Fibroblast of skin of right quadriceps (primary cell): ENCODE measurements around the gene TMCC3.
A peak's percentile ranks its signal among the peaks of the same experiment; 100 is the strongest.

Source experiments
- DNase-seq: peaks from one replicate; pipeline ENCODE4 v3.0.0-alpha.2; 2013

Gene TMCC3

DNA sequence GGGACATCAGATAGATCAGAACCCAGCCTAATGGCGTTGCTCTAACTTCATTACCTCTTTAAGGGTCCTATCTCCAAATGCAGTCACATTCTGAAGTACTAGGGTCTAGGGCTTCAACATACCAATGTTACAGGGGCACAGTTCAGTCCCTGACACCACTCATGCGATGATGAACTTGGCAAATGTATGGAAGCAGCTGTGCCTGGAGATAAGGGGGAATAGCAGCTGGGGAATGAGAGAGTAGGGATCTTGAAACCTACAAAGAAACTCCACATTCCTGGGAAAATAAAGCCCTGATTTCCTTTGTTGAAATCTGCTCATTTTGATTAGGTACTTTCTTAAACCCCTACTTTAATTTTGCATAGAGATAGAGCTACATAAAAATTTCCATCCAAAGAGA lies 20.5 kb upstream of the TMCC3 start:
- no peak for DNase-seq

GRCh38 chr12:94670075-94670474 lies 19.7 kb upstream of the TMCC3 start:
- DNase-seq: no peak

GRCh38 chr12:94667031-94667540 lies 16.7 kb upstream of the TMCC3 start:
- DNase-seq: no peak

- no peak for DNase-seq
Measured at GRCh38 chr12:94666158-94666557, 15.8 kb upstream of the TMCC3 start.

DNA sequence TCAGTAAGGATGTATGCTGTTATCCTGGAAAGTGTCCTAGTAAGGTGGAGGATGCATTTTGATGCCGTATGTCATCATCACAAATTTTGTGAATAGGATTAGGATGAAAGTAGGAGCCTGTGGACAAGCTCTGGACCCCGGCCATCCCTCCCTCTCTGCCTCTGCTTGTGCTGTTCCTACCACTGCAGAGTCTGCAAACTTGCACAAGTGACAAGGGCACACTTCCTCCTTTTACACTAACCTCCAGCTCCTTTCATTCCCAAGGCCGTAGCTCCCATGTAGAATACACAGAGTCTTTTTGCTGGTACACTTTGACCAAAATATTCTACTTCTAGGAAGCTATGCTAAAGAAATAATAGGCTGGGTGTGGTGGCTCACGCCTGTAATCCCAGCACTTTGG lies 13.3 kb upstream of the TMCC3 start:
- DNase-seq: no peak

DNA sequence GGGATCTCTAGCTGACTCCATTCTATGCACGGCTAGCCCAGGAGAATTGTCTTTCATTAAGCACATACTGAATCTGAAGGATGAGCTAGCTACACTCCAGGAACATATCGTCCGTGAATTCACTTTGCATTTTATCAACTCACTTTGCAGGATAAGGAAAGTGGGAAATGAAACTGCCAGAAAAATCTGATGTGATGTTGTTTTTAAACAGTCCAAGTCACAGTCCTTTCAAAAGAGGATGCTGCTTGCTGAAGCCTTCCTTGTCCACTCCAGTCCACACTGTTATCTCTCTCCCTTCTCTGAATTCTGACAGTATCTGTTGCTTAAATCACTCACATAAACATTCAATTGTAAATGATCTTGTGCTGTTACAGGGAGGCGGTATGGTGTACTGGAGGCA lies 12.7 kb upstream of the TMCC3 start:
- no peak for DNase-seq

GRCh38 chr12:94660436-94660835 lies 10.1 kb upstream of the TMCC3 start:
- DNase-seq: no peak

- DNase-seq: no peak
Measured at GRCh38 chr12:94659346-94659930, 9.1 kb upstream of the TMCC3 start.

DNA sequence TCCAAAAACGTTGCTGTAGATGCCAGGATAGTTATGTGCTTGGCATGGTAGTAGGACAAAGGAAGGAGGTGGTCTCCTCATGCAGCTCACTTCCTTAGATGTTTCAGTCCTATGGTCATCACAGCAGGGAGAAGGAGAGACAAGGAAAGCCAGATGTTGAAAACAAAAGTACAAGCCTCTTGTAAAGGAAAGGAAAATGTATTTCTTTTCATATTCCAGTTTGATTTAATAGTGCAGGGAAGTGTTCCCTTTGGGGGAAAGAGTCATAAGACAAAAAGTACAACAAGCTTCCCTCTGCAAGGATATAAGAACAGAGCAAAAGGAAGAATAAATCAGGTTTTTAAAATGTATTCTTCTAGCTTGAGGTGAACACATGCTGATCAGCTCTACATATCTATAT lies 8.6 kb upstream of the TMCC3 start:
- no peak for DNase-seq

- DNase-seq: no peak
Measured at GRCh38 chr12:94656556-94656955, 6.2 kb upstream of the TMCC3 start.

DNA sequence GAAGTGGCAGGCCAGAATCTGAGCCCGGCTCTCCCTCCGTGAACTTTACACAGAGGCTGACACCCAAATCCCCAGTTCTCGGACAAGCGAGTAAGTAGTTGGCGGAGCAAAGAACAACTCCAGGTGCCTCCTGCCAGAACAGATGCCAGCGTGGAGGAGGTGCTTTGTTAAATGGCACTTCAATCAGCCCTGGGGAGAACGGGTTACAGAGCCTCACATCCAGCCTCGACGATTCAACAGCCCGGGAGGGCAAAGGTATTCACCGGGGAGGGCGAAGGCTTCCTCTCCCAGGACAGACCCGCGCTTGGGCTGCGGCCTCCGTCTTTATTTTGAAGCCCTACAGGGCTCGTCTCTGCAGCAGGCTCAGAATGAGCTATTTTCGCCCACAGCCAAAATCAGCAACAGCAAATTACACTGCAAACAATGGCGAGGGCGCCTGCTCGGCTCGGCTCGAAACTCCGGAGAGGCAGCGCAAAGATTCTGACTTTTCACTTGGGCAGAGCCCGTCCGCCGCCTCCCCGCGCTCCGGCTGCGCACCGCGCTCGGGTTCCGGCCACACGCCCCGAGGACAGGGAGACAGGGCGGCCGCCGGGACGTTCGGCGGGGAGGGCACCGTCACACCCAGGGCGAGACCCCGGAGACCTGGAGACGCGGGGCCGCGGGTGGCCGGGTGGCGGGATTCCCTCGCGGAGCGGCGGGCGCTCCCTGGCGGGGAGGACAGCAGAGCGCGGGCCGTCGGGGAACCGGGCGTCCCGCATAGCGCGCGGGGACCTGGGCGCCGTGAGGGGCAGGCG lies 811 bp downstream of the TMCC3 start:
- no peak for DNase-seq

- DNase-seq: no peak
Measured at GRCh38 chr12:94648578-94648977, 1.8 kb downstream of the TMCC3 start.

DNA sequence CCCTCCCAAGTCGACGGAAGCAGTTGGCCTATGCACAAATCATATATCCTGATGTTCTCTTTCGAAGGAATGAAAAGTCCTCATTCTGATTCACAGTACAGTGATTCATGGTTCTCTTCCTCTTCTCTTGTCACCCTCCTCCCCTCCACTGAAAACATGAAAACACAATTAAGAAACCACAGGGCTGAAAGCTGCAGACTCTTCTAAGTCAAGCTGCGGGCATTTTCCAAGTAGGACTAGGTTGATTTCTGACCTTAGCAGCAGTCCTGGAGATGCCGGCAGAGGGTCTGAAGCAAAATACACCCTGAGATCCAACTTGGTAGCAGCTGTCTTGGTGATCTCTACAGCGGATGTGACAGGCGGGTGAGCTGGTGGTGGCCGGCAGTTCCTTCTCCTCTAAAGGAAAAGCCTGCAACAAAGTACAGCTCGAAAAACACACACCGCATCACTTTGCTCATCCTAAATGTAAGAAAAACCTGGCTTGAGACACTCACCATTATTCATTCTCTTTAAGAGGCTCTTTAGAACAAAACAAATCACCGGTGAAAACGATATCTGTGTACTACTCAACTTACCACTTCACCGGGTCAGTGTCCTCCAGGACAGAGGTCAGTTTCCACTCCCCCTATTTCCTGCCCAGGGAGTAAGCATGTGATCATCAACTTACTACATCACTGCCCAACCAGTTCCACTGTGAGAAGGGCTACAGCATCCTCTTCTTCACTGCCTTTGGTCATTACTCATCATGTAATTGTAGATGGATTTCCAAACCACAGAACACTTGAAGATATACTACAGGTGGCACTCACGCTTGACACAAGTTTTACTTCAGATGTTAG lies 6.0 kb downstream of the TMCC3 start:
- peak; percentile 66 for DNase-seq

- DNase-seq: no peak
Measured at GRCh38 chr12:94643606-94644005, 6.8 kb downstream of the TMCC3 start.

GRCh38 chr12:94641283-94641682 lies 9.1 kb downstream of the TMCC3 start:
- no peak for DNase-seq

- peak; percentile 51 for DNase-seq
Measured at GRCh38 chr12:94640134-94640928, 10.0 kb downstream of the TMCC3 start.

DNA sequence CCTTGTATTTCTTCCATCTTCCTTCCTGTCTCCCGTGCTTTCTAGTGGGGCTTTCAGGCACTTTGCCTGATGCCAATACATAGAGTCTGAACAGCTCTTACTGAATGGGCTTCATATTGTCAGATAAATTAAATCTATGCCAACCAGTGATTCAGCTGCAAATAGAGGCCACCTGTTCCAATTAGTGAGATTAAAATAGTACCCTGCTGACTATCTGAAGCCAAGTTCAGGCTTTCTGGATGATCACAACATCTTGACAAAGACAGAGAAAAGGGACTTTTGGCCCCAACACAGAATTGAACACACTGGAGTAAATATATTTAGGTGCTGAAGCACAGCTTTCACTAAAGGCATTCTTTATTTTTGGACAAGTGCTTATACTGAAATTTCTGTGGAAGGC lies 11.8 kb downstream of the TMCC3 start:
- DNase-seq: no peak

- DNase-seq: no peak
Measured at GRCh38 chr12:94637390-94638113, 12.8 kb downstream of the TMCC3 start.

DNA sequence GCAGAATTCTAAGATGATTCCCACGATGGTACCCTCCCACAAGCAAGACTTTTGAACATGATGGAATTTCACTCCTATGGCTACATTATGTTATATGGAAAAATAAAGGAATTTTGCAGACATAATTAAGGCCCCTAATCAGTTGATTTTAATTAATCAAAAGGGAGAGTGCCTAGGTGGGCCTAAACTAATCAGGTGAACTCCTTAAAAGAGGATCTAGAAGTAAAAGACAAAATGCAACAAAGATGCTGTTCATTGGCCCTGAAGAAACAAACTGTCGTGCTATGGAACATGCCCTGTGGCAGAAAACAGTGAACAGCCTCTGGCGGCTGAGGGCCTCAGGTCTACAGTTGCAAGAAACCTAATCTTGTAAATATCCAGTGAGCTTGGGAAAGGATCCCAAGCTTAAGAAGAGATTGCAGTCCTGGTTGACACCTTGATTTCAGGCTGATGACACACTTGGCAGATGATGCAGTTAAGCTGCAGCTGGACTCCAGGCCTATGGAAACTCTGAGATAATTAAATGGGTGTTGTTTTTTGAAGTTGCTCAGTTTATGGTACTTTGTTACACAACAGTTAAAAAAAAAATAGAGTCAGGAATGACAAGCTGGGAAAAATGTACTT lies 13.8 kb downstream of the TMCC3 start:
- DNase-seq: no peak

DNA sequence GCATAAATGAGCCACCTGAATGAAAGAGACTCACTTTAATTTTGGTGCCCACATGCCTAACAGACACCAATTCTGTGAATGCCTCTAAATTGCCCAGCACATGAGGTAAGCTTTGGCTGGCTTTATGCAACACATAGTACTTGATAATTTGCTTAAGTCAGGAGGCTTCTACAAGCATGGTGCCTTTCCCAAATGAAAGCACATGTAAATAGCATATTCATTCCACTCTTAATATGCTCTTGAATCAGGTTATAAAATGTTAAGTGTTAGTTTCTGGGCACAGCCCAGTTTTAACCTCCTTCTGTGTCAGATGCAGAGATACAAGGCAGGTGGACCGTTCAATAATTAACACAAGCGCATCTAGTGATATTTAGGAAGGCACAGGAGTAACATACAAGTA lies 15.6 kb downstream of the TMCC3 start:
- no peak for DNase-seq

GRCh38 chr12:94633401-94633800 lies 17.0 kb downstream of the TMCC3 start:
- DNase-seq: no peak

DNA sequence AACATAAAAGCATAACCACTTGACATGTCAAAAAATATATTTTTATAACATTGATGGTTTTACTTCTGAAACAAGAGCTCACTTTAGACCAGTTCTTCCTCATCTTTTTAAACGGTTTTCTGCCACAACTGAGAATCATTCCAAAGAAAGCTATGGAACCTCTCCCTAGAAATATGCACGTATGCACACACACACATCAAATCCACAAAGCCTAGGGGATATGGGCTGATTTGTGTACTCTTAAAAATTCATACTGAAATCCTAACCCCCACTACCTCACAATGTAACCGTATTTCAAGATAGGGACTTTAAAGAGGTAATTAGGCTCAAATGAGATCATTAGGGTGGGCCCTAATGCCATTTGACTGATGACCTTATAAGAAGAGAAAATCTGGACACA lies 19.3 kb downstream of the TMCC3 start:
- DNase-seq: no peak
